ENCODE measurements around the gene DNAJA4.

DNA sequence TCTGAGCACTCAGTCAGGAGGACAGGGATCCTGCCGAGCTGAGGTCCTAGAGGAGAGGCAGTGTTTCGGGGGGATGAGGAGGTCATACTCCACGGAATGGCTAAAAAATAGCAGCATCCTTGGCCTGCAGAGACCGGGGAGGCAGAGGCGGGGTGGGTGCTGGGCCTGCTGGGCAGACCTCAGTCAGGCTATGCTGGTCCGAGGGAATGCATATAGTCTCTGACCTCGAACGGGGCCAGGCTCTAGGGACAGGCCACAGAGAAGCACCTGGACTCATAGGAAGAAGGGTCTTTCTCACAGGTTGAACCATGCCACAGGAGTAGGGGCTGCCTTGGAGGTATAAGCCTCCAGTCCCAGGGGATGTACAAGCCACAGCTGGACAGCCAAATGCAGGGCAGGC, 49.0 kb downstream of the DNAJA4 start:
- TF ChIP-seq, protein P1, sequence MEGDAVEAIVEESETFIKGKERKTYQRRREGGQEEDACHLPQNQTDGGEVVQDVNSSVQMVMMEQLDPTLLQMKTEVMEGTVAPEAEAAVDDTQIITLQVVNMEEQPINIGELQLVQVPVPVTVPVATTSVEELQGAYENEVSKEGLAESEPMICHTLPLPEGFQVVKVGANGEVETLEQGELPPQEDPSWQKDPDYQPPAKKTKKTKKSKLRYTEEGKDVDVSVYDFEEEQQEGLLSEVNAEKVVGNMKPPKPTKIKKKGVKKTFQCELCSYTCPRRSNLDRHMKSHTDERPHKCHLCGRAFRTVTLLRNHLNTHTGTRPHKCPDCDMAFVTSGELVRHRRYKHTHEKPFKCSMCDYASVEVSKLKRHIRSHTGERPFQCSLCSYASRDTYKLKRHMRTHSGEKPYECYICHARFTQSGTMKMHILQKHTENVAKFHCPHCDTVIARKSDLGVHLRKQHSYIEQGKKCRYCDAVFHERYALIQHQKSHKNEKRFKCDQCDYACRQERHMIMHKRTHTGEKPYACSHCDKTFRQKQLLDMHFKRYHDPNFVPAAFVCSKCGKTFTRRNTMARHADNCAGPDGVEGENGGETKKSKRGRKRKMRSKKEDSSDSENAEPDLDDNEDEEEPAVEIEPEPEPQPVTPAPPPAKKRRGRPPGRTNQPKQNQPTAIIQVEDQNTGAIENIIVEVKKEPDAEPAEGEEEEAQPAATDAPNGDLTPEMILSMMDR (IDR thresholded peaks at IDR 0.05): no peak
- TF ChIP-seq POLR2A (IDR thresholded peaks at IDR 0.05): no peak
